ENCODE results near the gene ATP6V0E1.
A peak's percentile ranks its signal among the peaks of the same experiment; 100 is the strongest.

ATP6V0E1 gene

GRCh38 chr5:172956936-172957335, 26.6 kb upstream of the ATP6V0E1 start:
- DNase-seq (ENCODE audit: low spot score), result no peak

- no peak for DNase-seq (ENCODE audit: low spot score)
These were observed 26.1 kb upstream of the ATP6V0E1 start for GRCh38 chr5:172957458-172957857.

GRCh38 chr5:172958331-172959046, 25.1 kb upstream of the ATP6V0E1 start:
- DNase-seq (ENCODE audit: low spot score), result peak; percentile 88

GRCh38 chr5:172959824-172960799, 23.5 kb upstream of the ATP6V0E1 start:
- no peak for DNase-seq (ENCODE audit: low spot score)

GRCh38 chr5:172969921-172970320, 13.7 kb upstream of the ATP6V0E1 start:
- DNase-seq (ENCODE audit: low spot score), result no peak

- no peak for DNase-seq (ENCODE audit: low spot score)
These were observed 12.1 kb upstream of the ATP6V0E1 start for GRCh38 chr5:172971482-172971881.

- DNase-seq (ENCODE audit: low spot score), result no peak
These were observed 11.0 kb upstream of the ATP6V0E1 start for GRCh38 chr5:172972552-172972951.

- no peak for DNase-seq (ENCODE audit: low spot score)
These were observed 10.2 kb upstream of the ATP6V0E1 start for GRCh38 chr5:172973127-172973916.

GRCh38 chr5:172973931-172974330, 9.6 kb upstream of the ATP6V0E1 start:
- no peak for DNase-seq (ENCODE audit: low spot score)

GRCh38 chr5:172975289-172975688, 8.3 kb upstream of the ATP6V0E1 start:
- DNase-seq (ENCODE audit: low spot score), result no peak

GRCh38 chr5:172979778-172980177, 3.8 kb upstream of the ATP6V0E1 start:
- no peak for DNase-seq (ENCODE audit: low spot score)

- DNase-seq (ENCODE audit: low spot score), result no peak
These were observed 1.6 kb upstream of the ATP6V0E1 start for GRCh38 chr5:172981931-172982330.

- peak; percentile 72 for DNase-seq (ENCODE audit: low spot score)
These were observed 828 bp downstream of the ATP6V0E1 start for GRCh38 chr5:172984244-172984953.

GRCh38 chr5:172985596-172985995, 2.0 kb downstream of the ATP6V0E1 start:
- no peak for DNase-seq (ENCODE audit: low spot score)

- no peak for DNase-seq (ENCODE audit: low spot score)
These were observed 4.7 kb downstream of the ATP6V0E1 start for GRCh38 chr5:172988276-172988675.

GRCh38 chr5:172990776-172991175, 7.2 kb downstream of the ATP6V0E1 start:
- DNase-seq (ENCODE audit: low spot score), result no peak

- DNase-seq (ENCODE audit: low spot score), result no peak
These were observed 10.8 kb downstream of the ATP6V0E1 start for GRCh38 chr5:172994405-172994804.

GRCh38 chr5:172999372-172999973, 15.9 kb downstream of the ATP6V0E1 start:
- no peak for DNase-seq (ENCODE audit: low spot score)

- DNase-seq (ENCODE audit: low spot score), result no peak
These were observed 16.4 kb downstream of the ATP6V0E1 start for GRCh38 chr5:172999974-173000373.

GRCh38 chr5:173001229-173001841, 17.8 kb downstream of the ATP6V0E1 start:
- no peak for DNase-seq (ENCODE audit: low spot score)

GRCh38 chr5:173003360-173003759, 19.8 kb downstream of the ATP6V0E1 start:
- no peak for DNase-seq (ENCODE audit: low spot score)

All from LoVo (cell line).